HUES64 (cell line): ENCODE measurements around the gene FBXL7.

ENCODE experiments used
- H3K27ac ChIP-seq: 2 replicates; pipeline ENCODE4 v1.7.0; 2013; ENCODE audit warnings: low read depth, low read length, inconsistent platforms
- H3K27me3 ChIP-seq: 2 replicates; pipeline ENCODE4 v1.6.1; 2013; ENCODE audit warnings: mild to moderate bottlenecking, low read length; ENCODE audit not compliant: insufficient read depth
- H3K36me3 ChIP-seq: 2 replicates; pipeline ENCODE4 v1.6.1; 2013; ENCODE audit warnings: mild to moderate bottlenecking, low read length; ENCODE audit not compliant: insufficient read depth
- H3K4me1 ChIP-seq: 2 replicates; pipeline ENCODE4 v1.6.1; 2013; ENCODE audit warnings: mild to moderate bottlenecking, low read length, moderate library complexity; ENCODE audit not compliant: insufficient read depth
- H3K4me3 ChIP-seq: 2 replicates; pipeline ENCODE4 v1.5.1; 2013; ENCODE audit warnings: mild to moderate bottlenecking, low read length, moderate library complexity
- H3K9ac ChIP-seq: 2 replicates; pipeline ENCODE4 v1.6.1; 2013; ENCODE audit warnings: mild to moderate bottlenecking, low read depth, low read length
- H3K9me3 ChIP-seq: 2 replicates; pipeline ENCODE4 v1.6.1; 2013; ENCODE audit warnings: low read depth, low read length; ENCODE audit not compliant: insufficient read depth
- WGBS: fragments of 150-250, 120-280 bp; methylation state at CpG from one replicate; pipeline ENCODE4 v1.1.7; 2013; ENCODE audit warnings: missing lambda C conversion rate; 5-methylcytosine and 5-hydroxymethylcytosine counted together

FBXL7 gene

DNA sequence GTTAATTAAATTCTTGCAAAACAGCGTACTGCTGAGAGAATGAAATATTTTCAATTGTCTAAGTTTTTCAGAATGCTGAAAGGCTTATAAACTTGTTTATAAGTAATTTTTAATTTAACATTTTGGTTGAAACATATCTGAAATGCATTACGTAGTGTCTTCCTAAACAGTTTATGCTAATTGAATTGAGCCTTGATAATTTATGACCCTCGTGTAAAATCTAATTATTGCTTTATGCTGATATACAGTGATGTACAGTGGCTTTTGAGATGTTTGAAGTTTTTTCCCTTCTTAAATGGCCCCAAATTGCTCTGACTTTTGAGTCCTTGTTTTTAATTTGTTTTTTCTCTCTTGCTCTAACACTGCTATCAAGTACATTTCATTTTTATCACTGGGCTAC, 262.7 kb downstream of the FBXL7 start:
- H3K27me3 ChIP-seq = no peaks in the 10 kb centered on the region
- WGBS = 93% methylated on average over 3 of the region's 3 CpGs

DNA sequence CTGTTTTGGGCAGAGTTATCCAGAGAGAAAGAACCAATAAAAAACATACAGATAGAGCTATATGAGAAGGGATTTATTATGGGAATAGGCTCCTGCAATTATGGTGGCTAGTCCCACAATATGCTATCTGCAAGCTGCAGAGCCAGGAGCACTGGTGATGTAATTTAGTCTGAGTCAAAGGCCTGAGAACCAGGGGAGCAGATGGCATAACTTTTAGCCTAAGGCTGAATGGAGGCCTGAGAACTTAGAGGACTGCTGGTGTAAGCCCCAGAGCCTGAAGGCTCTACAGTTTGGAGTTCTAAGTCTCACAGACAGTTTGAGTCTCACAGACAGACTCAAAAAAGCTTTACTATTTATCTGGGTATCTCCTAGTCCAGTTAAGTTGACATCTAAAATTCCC, 263.8 kb downstream of the FBXL7 start:
- Histone ChIP-seq H3K4me1 (no peaks in the 10 kb centered on the region), H3K27ac (no peak overlapping the region), H3K36me3 (no peaks in the 10 kb centered on the region), H3K9ac (no peak overlapping the region), H3K9me3 (no peaks in the 10 kb centered on the region), H3K27me3 (no peaks in the 10 kb centered on the region), H3K4me3 (no peak overlapping the region)

More for the DNA sequence above, 262.7 kb downstream of the FBXL7 start:
- H3K9me3 ChIP-seq = no peaks in the 10 kb centered on the region
- no peak overlapping the region for H3K9ac ChIP-seq
- 0 out of 2 replicates have a peak, but pooled peaks cover under 1% of the 10 kb centered on the region for H3K4me1 ChIP-seq
- no peak overlapping the region for H3K27ac ChIP-seq
- no peak overlapping the region for H3K4me3 ChIP-seq
- H3K36me3 ChIP-seq = no peaks in the 10 kb centered on the region

DNA sequence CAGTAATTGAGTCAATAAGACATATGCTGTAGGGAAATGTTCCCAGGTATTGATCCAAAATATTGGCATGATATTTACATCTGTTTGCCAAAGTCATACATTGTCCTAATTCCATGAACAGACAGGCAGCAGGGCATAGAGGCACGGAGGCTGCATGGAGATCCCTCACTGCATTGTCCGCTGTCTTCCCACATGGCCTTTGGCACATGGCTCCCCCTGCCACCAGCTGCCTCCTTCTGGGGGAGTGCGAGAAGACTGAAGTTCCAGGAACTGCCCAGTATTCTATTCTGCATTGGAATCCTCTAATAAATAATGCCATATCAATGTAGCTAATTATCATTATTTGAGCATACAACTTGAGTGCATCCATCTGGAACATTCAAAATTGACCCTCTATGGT, 269.0 kb downstream of the FBXL7 start:
- no peak overlapping the region for H3K9ac ChIP-seq
- H3K4me3 ChIP-seq = no peak overlapping the region
- no peak overlapping the region for H3K27ac ChIP-seq
- no peaks in the 10 kb centered on the region for H3K4me1 ChIP-seq
- H3K9me3 ChIP-seq = no peaks in the 10 kb centered on the region
- H3K27me3 ChIP-seq = no peaks in the 10 kb centered on the region
- no peaks in the 10 kb centered on the region for H3K36me3 ChIP-seq
- 94% methylated on average over 3 of the region's 3 CpGs for WGBS

DNA sequence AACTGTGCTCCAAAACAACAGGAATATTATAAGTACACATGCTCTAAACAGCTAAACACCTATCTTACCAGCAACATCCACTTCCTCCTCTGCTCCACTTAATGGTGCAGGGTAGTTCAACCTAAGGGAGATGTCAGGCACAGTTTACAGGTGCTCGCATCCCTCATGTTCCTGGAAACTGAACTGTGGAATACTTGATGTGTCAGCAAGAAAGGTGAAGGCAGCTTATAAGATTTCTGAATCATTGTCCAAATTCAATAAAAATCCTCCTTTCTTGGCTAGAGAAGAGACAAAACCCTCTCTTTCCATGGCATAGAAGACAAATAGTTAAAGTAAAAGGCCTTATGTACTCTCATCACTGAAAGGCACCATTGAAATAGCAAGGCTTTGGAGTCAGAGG, 272.2 kb downstream of the FBXL7 start:
- Histone ChIP-seq H3K4me3 (no peak overlapping the region), H3K4me1 (no peaks in the 10 kb centered on the region), H3K9me3 (no peaks in the 10 kb centered on the region), H3K27me3 (no peaks in the 10 kb centered on the region), H3K36me3 (no peaks in the 10 kb centered on the region), H3K27ac (no peak overlapping the region), H3K9ac (no peak overlapping the region)
- WGBS = 93% methylated on average over 1 of the region's 1 CpG

DNA sequence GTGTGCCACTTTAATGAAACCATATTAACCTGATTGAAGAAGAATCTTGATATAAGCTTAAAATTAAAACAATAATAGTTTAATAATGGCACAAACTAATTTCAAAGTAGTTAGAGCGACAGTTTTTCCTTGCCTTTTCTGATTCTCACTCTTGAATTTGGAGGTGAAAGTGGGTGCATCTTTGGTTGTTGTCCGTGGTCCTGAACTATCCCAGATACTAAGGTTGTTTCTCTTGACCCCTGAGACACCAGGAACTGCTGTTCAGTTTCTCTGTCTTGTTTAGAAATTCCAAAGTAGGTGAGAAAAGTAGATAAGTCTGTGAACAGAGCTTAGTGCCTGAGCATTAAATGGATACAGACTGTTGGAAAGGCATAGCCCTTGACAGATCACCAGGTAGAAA, 274.7 kb downstream of the FBXL7 start:
- no peak overlapping the region for H3K27ac ChIP-seq
- no peaks in the 10 kb centered on the region for H3K36me3 ChIP-seq
- H3K4me3 ChIP-seq = no peak overlapping the region
- WGBS = 92% methylated on average over 2 of the region's 2 CpGs
- H3K9me3 ChIP-seq = no peaks in the 10 kb centered on the region
- H3K9ac ChIP-seq = no peak overlapping the region
- no peaks in the 10 kb centered on the region for H3K27me3 ChIP-seq
- H3K4me1 ChIP-seq = no peaks in the 10 kb centered on the region

DNA sequence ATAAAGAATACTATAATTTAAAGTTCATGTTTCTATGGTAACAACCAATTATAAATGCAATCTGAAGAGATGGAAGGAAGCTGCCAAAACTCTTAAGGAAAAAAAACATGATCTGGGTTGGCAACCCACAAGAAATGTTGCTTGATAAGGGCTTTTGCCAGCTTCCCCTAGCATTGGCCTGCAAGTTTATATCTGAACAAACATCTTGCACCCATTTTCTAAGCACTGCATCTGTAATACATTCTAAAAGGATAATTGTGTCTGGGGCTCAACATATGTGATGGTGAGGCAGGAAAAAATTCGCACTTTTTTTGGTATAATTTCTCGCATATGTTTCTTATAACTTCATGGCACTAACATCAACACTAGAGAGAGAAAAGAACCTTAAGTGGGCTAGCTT, 276.4 kb downstream of the FBXL7 start:
- WGBS = 80% methylated on average over 1 of the region's 2 CpGs
- Histone ChIP-seq H3K27me3 (no peaks in the 10 kb centered on the region), H3K4me3 (no peak overlapping the region), H3K9ac (no peak overlapping the region), H3K9me3 (no peaks in the 10 kb centered on the region), H3K36me3 (no peaks in the 10 kb centered on the region), H3K4me1 (no peaks in the 10 kb centered on the region), H3K27ac (no peak overlapping the region)

DNA sequence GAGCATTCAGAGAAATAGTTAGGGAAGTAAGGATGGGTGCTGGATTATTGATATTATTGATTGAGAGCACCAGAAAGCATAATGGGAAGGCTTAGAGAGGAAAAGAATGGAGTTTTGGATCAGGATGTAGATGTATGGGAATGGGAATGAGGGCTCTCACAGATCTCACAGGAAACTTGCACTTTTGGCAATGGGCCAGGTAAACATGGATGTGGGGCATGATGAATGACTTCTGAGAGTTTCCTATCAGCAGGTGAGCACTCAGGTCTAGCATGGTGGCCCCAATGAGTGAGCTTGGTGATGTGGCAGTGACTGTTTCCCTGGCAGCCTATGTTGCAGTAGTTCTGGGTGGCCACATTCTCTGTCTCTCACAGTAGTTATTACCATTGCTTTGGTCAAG, 283.8 kb downstream of the FBXL7 start:
- H3K4me1 ChIP-seq = no peaks in the 10 kb centered on the region
- H3K27ac ChIP-seq = no peak overlapping the region
- H3K9me3 ChIP-seq = no peaks in the 10 kb centered on the region
- no peak overlapping the region for H3K4me3 ChIP-seq
- H3K9ac ChIP-seq = no peak overlapping the region
- no peaks in the 10 kb centered on the region for H3K36me3 ChIP-seq
- no peaks in the 10 kb centered on the region for H3K27me3 ChIP-seq

DNA sequence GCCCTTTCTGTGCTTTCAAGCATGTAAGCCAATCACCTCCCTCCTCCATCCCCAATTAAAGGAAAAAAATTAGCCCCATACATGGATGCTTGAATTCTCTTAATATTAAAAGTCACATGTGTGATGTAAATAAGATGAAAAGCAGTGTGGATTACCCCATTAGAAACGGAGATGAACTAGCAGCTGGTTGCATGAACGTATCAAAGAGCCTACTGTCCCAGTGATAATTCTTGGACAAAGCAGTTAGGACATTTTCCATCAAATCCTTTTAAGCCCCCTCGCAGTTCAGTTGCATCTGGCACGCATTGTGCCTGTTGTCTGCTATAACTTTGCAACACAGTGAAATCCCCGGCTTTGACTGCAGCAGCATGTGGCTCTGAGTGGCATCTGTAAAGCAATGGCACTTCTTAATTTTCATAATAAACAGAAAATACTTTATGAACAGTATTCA, 285.6 kb downstream of the FBXL7 start:
- 90% methylated on average over 5 of the region's 5 CpGs for WGBS
- Histone ChIP-seq H3K27me3 (no peaks in the 10 kb centered on the region), H3K4me3 (no peak overlapping the region), H3K36me3 (no peaks in the 10 kb centered on the region), H3K9ac (no peak overlapping the region), H3K4me1 (no peaks in the 10 kb centered on the region; the same call in 1 of the 2 replicates), H3K9me3 (no peaks in the 10 kb centered on the region), H3K27ac (no peak overlapping the region)

DNA sequence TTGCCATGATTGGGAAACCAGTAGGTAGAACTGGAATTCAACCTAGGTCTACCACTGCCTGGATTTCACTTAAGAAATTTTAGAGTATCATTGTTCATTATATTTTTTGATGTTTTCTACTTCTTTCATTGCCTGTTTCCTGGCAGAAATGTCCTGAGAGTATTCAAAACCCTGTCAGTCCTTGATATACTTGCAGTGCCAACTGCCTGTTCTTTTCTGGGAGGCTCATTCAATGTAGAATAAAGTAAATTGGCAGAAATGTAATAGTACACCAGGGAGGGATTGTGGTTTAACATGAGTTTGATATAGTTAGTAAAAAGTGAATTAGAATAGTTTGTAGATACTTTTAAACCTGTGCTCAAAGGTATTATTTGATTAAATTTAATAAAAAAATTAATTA, 286.3 kb downstream of the FBXL7 start:
- H3K9ac ChIP-seq = no peak overlapping the region
- no peak overlapping the region for H3K4me3 ChIP-seq
- no peak overlapping the region for H3K27ac ChIP-seq
- H3K9me3 ChIP-seq = no peaks in the 10 kb centered on the region
- no peaks in the 10 kb centered on the region; the same call in 1 of the 2 replicates for H3K4me1 ChIP-seq
- H3K36me3 ChIP-seq = no peaks in the 10 kb centered on the region
- no peaks in the 10 kb centered on the region for H3K27me3 ChIP-seq

DNA sequence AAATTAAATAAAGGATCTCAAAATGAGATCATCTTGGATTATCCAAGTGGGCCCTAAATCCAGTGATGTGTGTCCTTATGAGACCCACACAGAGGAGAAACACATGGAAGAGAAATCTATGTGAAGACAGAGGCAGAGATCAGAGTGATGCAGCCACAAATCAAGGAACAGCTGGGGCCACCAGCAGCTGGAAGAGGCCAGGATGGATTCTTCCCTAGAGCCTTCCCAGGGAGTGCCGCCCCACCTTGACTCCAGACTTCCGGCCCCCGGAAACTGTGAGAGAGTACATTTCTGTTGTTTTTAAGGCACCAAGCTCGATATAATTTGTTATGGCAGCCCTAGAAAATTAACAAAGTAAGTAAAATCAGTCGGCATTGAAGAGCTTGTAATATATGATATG, 286.9 kb downstream of the FBXL7 start:
- Histone ChIP-seq H3K4me3 (no peak overlapping the region), H3K27ac (no peak overlapping the region), H3K9me3 (no peaks in the 10 kb centered on the region), H3K9ac (no peak overlapping the region), H3K36me3 (no peaks in the 10 kb centered on the region), H3K27me3 (no peaks in the 10 kb centered on the region), H3K4me1 (no peaks in the 10 kb centered on the region; the same call in 1 of the 2 replicates)
- 93% methylated on average over 5 of the region's 5 CpGs for WGBS

DNA sequence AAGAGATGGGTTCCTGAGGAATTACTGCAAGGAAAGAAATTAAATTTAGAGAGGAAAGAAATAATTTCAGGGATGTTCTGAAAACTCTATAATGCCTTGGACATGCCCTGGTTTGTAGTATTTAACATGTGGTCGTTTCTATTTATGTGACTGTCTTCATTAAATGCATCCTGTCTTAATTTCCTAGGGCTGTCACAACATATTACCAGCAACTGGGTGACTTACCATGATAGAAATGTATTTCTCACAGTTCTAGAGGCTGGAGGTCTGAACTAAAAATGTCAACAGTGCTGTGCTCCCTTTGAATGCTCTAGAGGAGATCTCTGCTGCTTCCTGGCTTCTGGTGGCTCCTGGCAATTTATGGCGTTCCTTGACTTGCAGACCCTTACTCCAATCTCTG, 287.7 kb downstream of the FBXL7 start:
- H3K4me1 ChIP-seq = no peaks in the 10 kb centered on the region; the same call in 1 of the 2 replicates
- WGBS = 98% methylated on average over 2 of the region's 2 CpGs
- H3K4me3 ChIP-seq = no peak overlapping the region
- H3K27me3 ChIP-seq = no peaks in the 10 kb centered on the region
- H3K9me3 ChIP-seq = no peaks in the 10 kb centered on the region
- H3K36me3 ChIP-seq = no peaks in the 10 kb centered on the region
- H3K9ac ChIP-seq = no peak overlapping the region
- H3K27ac ChIP-seq = no peak overlapping the region

DNA sequence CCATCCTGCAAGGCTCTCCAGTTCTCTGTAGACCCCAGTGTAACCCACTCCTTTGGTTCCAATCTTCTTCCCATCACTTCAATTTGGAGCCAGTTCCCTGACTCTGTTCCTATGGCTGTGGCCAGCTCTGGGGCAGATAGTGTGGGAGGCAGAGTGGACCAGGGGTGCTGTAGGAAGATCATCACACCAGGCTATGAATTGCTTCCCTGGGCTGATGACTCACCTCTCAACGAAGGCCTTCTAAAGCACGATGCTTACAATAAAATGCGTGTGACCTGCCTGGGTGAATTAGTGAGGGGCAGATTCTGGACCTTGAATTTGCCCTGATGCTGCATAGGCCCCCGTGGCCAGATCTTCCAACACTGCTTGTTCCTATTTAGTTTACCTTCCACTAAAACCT, 289.7 kb downstream of the FBXL7 start:
- H3K27ac ChIP-seq = no peak overlapping the region
- H3K9me3 ChIP-seq = no peaks in the 10 kb centered on the region
- H3K4me3 ChIP-seq = no peak overlapping the region
- no peaks in the 10 kb centered on the region for H3K36me3 ChIP-seq
- H3K9ac ChIP-seq = no peak overlapping the region
- WGBS = 79% methylated on average over 4 of the region's 4 CpGs
- no peaks in the 10 kb centered on the region for H3K27me3 ChIP-seq
- peaks cover 9% of the 10 kb centered on the region for H3K4me1 ChIP-seq
